Measurements from ENCODE around the gene TCP11. TPM values are rescaled to one million over a fixed set of nuclear protein-coding genes. Genes with fewer than 3 reads are reported as not detected.

Gene TCP11
- total and polyA plus RNA-seq, 2 donors (not counting 1 experiment from before 2014, with no cell fraction given) = not detected

DNA sequence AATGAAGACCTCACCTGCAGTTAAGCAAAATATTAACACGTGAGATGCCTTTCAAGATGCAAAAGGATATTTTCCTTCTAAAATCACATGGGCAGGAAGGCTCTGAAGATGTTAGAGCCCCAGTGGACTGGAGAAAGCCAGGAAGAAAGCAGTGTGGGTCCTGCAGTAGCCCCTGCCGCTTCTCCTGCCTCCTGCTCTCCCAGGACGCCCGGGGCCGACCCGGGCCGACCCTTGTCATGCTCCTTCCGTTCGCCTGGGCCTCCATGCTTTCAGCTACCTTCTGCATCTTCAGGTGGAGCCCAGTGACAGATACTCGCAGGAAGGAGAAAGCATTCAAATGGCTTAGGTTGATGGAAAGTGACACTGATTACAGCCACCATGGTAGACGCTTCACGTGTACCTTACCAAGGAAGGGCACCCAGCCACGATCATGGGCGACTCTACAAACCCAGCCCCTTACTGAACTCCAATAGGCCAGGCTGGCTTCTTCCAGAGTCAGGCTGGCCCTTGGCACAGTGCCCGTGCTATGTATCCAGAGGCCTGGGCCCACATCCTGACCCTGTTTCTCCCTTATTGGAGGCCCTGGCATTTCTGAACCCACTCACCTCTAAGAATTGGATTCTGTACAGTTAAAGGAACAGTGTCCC, 69.0 kb downstream of the TCP11 start:
- ChIA-PET CTCF (no interaction called here), POLR2A (no interaction called here)
- H3K4me3 ChIP-seq (ENCODE audit: control extremely low read depth in 1 of 5, extremely low read depth in 1 of 5, insufficient read depth in 1 of 5, low read depth in 2 of 5, low read length in 4 of 5) = no peak overlapping the region
- H4K20me1 ChIP-seq (ENCODE audit: control insufficient read depth, insufficient read depth, low read length, poor library complexity, severe bottlenecking) = no peaks in the 10 kb centered on the region
- no peak for TF ChIP-seq EZH2 (IDR thresholded peaks at IDR 0.05; ENCODE audit: borderline replicate concordance, insufficient read depth, low read depth, low read length, poor library complexity, severe bottlenecking)
- TF ChIP-seq CTCF (IDR thresholded peaks at IDR 0.05) = no peak
- no peaks in the 10 kb centered on the region for H3K4me1 ChIP-seq (ENCODE audit: control insufficient read depth in 2 of 2, insufficient read depth in 2 of 2, low read length in 2 of 2)
- Mint-ChIP-seq H3K27ac (no peak overlapping the region), H3K4me3 (no peak overlapping the region), H3K27me3 (no peaks in the 10 kb centered on the region), H3K9me3 (ENCODE audit: insufficient read depth) (no peaks in the 10 kb centered on the region), H3K4me1 (no peaks in the 10 kb centered on the region)
- H3K27me3 ChIP-seq (replicated peaks in 1 of 4; ENCODE audit: control extremely low read depth in 1 of 4, control insufficient read depth in 3 of 4, insufficient read depth in 4 of 4, low read length in 3 of 4) = no peaks in the 10 kb centered on the region
- peaks cover 0 to 2% of the 10 kb centered on the region in 2 experiments for H3K36me3 ChIP-seq (replicated peaks in 1 of 2; ENCODE audit: control extremely low read depth in 1 of 2, control insufficient read depth in 1 of 2, extremely low read depth in 1 of 2, insufficient read depth in 2 of 2, low read length in 1 of 2)
- H3K9me3 ChIP-seq (ENCODE audit: control extremely low read depth in 1 of 3, control insufficient read depth in 2 of 3, insufficient read depth in 1 of 3, low read length in 2 of 3) = no peaks in the 10 kb centered on the region
- H3K79me2 ChIP-seq (ENCODE audit: control insufficient read depth, insufficient read depth, low read length) = no peaks in the 10 kb centered on the region
- DNase-seq (no peak), ATAC-seq (ENCODE audit: low read depth) (no peak)
- H3K9ac ChIP-seq (ENCODE audit: low read length) = no peak overlapping the region
- no peak overlapping the region for H3K27ac ChIP-seq (ENCODE audit: low read length in 2 of 2)
- no peak overlapping the region for H2AFZ ChIP-seq (ENCODE audit: insufficient read depth, low read depth, low read length, poor library complexity, severe bottlenecking)
- H3K4me2 ChIP-seq (replicated peaks; ENCODE audit: low read depth, low read length, poor library complexity, severe bottlenecking) = no peak overlapping the region
- 95% methylated on average over 14 of the region's 15 CpGs for WGBS (ENCODE audit: insufficient coverage)
- intact Hi-C loops (cut with micrococcal nuclease) = no loop called here

DNA sequence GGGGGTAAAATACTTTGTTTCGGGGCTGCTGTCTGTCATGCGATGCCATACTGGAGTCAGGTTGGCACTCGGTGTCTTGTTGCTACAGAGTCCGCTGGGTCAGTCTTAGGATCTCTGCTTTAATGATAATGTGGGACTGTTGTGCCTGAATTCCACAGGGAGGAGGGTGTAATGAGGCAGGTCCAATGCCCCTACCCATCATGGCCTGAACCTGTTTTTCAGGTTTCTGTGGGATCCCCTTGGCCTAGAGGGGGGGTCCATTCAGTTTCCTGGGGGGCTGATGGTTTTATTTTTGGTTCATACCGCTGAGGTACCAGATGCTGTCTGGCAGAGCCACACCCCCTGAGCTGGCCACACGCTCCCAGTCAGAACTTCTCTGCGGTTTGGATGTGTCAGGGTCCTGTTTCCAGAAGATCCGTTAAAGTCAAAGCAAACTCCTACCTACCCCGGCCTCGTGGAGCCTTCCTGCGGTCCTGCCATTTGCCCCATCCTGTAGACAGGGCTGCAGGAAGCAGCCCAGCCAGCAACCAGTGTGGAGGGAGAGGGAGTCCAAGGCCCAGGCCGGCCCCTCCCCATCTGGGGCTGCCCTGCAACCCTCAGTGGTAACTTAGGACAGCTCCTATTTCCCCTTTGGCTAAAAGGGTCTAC, 69.7 kb downstream of the TCP11 start:
- Histone ChIP-seq H3K4me2 (replicated peaks; ENCODE audit: low read depth, low read length, poor library complexity, severe bottlenecking) (no peak overlapping the region), H3K9ac (ENCODE audit: low read length) (no peak overlapping the region), H3K27me3 (replicated peaks in 1 of 4; ENCODE audit: control extremely low read depth in 1 of 4, control insufficient read depth in 3 of 4, insufficient read depth in 4 of 4, low read length in 3 of 4) (no peaks in the 10 kb centered on the region), H3K36me3 (replicated peaks in 1 of 2; ENCODE audit: control extremely low read depth in 1 of 2, control insufficient read depth in 1 of 2, extremely low read depth in 1 of 2, insufficient read depth in 2 of 2, low read length in 1 of 2) (peaks cover 0 to 2% of the 10 kb centered on the region in 2 experiments), H3K4me3 (ENCODE audit: control extremely low read depth in 1 of 5, extremely low read depth in 1 of 5, insufficient read depth in 1 of 5, low read depth in 2 of 5, low read length in 4 of 5) (no peak overlapping the region), H3K79me2 (ENCODE audit: control insufficient read depth, insufficient read depth, low read length) (no peaks in the 10 kb centered on the region), H3K27ac (ENCODE audit: low read length in 2 of 2) (no peak overlapping the region), H4K20me1 (ENCODE audit: control insufficient read depth, insufficient read depth, low read length, poor library complexity, severe bottlenecking) (no peaks in the 10 kb centered on the region), H3K9me3 (ENCODE audit: control extremely low read depth in 1 of 3, control insufficient read depth in 2 of 3, insufficient read depth in 1 of 3, low read length in 2 of 3) (no peaks in the 10 kb centered on the region), H2AFZ (ENCODE audit: insufficient read depth, low read depth, low read length, poor library complexity, severe bottlenecking) (no peak overlapping the region), H3K4me1 (ENCODE audit: control insufficient read depth in 2 of 2, insufficient read depth in 2 of 2, low read length in 2 of 2) (no peaks in the 10 kb centered on the region)
- ATAC-seq (ENCODE audit: low read depth) (no peak), DNase-seq (no peak)
- intact Hi-C loops (cut with micrococcal nuclease) = no loop called here
- no peaks in the 10 kb centered on the region for H3K27me3 Mint-ChIP-seq
- 94% methylated on average over 9 of the region's 12 CpGs for WGBS (ENCODE audit: insufficient coverage)
- CTCF ChIA-PET = no interaction called here
- no peak overlapping the region for H3K27ac Mint-ChIP-seq
- POLR2A ChIA-PET = no interaction called here
- no peak overlapping the region for H3K4me3 Mint-ChIP-seq
- no peak for TF ChIP-seq CTCF (IDR thresholded peaks at IDR 0.05)
- no peak for TF ChIP-seq EZH2 (IDR thresholded peaks at IDR 0.05; ENCODE audit: borderline replicate concordance, insufficient read depth, low read depth, low read length, poor library complexity, severe bottlenecking)
- no peaks in the 10 kb centered on the region for H3K4me1 Mint-ChIP-seq
- no peaks in the 10 kb centered on the region for H3K9me3 Mint-ChIP-seq (ENCODE audit: insufficient read depth)

Data from B cell (primary cell).